Right hindlimb (tissue), 1 donor: ENCODE measurements around the gene CROT.
"Not testable (repeated sequence)": the region's sequence is repeated elsewhere in the genome, so short reads cannot be mapped to it uniquely, and the experiment has no call there.

Experiments
- DNase-seq: peaks from one replicate; pipeline ENCODE4 v3.0.0-alpha.2; 2018

Gene CROT

DNA sequence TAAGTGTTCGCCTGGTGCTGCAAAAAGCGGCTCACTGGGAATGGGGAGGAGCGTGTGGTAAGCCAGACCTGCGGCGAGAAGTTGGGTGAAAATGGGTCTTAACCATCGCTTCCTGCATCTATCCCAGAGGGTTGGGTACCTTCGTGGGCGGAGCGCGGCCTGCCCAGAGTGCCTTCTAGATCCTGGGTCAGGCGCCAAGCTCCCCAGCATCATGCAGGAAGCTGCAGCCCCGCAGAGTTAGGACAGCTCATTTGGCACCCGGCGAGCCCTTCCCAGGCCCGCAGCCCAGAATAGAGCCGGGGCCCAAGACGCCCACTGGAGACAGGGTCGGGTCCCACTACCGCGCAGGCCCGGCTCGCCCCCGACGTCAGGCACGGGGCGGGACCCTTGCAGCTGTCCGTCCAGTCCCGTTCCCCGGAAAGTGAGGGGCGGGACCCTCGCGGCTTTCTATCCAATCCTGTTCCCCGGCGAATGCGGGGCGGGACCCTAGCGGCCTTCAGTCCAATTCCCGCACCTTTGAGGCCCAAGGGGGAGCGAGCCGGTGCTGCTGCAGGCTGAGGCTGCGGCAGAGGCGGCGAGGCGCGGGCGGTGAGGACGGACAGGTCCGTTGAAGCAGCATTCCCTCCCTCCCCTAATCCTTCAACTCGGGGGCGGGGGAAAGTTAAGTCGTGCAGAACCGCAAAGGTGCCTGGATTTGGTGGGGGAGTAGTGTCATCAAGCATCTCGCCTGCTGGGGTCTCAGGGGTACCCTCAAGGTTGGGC, at the start of gene CROT:
CROT (plus strand) TSS at position 499 of the 762 bp plus-strand sequence. CDS start 3,405 bp downstream, outside the sequence.
- peak; percentile 97 for DNase-seq

- no peak for DNase-seq
Observed at GRCh38 chr7:87300756-87301155, 44.7 kb upstream of the CROT start.

GRCh38 chr7:87310790-87311419, 34.6 kb upstream of the CROT start:
- DNase-seq: no peak

DNA sequence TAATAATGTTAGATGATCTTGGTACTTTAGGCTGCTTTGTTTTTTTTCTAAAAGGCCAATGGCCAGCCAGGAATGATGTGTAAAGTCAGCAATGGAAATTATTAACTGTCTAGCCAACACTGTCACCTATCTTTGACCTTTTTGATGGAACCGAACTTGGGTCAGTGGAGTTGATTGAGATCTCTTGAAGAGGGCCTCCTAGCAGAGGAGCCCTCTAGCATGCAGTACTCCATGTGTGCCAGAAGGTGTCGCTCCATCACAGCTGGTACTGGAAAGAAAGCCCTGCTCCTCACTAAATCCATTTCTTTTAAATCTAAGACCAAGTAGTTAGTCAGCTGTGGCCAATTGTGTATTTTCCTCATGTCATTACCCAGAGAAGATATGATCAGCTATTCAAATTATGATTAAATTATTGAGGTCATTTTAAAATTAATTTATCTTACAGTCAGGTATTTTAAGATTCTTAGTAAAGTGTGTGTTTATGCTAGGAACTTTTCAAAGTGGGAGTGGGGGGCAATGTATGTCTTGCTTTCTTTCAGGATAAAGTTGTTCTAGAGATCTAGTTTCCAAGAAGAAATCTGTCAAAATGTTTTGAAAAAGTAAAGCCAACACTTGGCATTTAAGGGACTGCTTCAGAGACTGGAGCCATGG, 33.1 kb upstream of the CROT start:
- peak; percentile 69 for DNase-seq

GRCh38 chr7:87316097-87316700, 29.3 kb upstream of the CROT start:
- no peak for DNase-seq

GRCh38 chr7:87316846-87317552, 28.5 kb upstream of the CROT start:
- no peak for DNase-seq

DNA sequence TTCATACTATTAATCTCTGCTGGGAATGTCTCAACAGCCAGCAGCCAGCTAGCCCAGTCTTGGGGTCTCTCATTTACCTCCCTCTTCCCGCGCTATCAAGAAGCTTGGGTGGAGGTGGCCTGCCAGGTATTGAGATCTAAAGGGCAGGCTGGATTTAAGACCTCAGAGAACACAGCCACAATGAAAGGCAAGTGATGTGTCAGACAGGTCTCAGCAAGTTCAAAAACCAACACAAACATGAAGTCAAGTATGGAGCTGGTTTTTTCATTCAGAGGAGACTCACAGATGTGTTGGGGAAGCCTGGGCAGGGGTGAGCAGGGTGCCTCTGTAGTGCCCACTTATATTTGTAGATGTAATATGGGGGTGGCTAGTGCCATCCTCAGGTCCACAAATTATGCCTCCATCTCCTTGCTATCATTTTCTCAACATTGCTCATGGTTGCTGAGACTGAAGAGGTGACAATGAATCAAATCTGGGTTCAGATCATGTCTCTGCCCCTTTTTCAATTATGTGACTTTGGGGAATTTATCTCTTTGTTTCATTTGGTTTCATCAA, 27.7 kb upstream of the CROT start:
- DNase-seq: no peak

DNA sequence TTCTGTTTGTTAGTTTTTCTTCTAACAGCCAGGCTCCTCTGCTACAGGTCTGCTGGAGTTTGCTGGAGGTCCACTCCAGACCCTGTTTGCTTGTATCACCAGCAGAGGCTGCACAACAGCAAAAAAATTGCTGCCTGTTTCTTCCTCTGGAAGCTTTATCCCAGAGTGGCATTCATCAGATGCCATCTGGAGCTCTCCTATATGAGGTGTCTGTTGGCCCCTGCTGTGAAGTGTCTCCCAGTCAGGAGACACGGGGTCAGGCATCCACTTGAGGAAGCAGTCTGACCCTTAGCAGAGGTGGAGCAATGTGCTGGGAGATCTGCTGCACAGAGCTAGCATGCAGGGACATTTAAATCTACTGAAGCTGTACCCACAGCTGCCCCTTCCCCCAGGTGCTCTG, 26.7 kb upstream of the CROT start:
- DNase-seq: no peak

GRCh38 chr7:87319154-87319581, 26.3 kb upstream of the CROT start:
- DNase-seq: not testable (repeated sequence)

- DNase-seq: no peak
Observed at GRCh38 chr7:87322912-87323311, 22.6 kb upstream of the CROT start.

- DNase-seq: no peak
Observed at GRCh38 chr7:87325576-87326370, 19.7 kb upstream of the CROT start.

DNA sequence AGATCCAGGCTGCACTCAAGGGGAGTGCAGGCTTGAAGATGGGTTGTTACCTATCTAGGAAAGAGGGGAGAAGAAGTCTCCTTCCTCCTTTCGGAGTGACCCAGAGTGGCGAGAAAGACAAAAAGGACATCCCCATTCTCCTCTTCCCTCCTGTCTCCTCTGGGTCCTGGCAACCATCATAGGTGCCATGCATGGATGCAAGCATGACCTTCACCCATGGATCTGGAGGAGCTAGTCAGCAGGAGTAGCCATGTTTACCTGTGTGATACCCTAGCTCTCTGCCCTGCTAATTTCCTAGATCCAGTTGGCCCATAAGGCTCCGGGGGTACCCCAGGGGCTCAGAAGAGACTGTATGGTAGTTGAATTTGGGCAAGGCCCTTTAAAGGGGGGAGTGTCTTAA, 17.2 kb upstream of the CROT start:
- no peak for DNase-seq

DNA sequence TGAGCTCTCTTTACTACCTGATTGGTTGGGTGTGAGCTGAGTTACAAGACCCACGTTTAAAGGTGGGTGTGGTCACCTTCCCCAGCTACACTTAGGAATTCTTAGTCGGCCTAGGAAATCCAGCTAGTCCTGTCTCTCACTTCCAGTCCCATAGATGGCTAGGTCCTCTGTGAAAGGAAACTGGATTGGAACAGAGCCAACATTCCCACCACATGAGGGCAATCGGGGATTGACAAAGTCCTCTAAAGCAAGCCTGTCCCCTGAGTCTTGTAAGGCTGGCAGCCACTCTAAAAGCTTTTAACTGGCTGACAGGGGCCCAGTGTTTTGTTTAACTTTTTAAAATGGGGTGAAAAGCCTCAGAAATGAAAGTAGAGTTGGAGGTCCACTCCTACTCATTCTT, 15.1 kb upstream of the CROT start:
- no peak for DNase-seq

DNA sequence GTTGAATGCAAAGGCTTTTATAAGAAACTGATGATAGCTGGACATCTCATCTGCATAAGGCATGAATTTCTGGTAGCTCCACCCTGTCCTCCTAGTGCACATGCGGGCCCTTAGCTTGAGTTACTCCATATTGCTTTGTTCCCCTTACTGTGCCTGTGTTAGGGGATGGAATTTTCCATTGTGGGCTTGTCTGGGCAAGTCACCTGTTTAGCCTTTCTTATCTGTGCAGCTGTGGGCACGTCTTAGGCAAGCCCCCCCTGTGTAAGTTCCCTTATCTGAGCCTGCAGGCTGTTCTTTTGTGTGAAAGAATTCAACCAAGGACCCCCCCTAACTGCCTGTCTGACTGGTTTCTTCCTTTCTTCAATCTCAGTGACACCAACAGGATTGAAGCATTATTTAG, 14.5 kb upstream of the CROT start:
- DNase-seq: no peak

DNA sequence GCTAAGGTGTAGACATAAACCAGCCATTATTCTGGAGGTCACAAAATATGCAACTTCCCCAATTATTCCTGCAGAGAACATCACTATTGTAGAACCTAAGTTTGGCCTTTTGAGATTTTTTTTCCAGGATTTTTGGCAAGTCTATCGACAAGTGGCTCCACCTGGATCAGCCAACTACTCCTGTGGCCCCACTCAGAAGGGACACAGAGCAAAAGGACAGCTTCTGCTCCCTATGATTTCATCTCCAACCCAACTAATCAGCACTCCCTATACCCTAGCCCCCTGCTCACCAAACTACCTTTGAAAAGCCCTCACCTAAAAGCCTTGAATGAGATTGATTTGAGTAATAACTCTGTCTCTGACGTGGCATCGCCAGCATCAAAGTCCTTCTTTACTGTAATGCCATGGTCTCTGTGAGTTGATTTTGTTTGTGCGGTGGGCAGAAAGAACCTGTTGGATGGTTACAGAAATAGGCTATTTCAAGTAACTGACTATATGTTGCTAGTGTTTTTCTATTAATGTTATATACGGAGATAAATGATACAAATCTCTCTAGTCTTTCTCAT, 13.7 kb upstream of the CROT start:
- no peak for DNase-seq

DNA sequence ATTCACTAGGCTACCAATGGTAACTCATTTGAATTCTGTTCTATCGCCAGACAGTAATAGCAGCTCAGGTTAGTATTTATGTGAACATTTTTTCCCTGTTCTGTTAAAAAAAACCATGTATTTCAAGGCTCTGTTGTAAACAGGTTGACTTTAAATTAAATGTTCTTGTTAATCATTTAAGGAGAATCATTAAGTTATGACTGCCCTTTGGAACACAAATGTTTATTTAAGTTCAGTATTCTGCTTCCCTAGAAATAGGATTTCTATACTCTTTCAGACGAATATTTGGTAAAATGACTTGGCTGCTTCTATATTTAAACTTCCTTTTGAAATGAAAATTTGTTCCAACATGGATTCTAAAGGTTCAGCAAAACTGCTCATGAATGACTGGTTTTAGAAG, 13.1 kb upstream of the CROT start:
- DNase-seq: no peak

GRCh38 chr7:87336136-87336535, 9.3 kb upstream of the CROT start:
- DNase-seq: no peak

GRCh38 chr7:87337331-87337730, 8.1 kb upstream of the CROT start:
- no peak for DNase-seq

DNA sequence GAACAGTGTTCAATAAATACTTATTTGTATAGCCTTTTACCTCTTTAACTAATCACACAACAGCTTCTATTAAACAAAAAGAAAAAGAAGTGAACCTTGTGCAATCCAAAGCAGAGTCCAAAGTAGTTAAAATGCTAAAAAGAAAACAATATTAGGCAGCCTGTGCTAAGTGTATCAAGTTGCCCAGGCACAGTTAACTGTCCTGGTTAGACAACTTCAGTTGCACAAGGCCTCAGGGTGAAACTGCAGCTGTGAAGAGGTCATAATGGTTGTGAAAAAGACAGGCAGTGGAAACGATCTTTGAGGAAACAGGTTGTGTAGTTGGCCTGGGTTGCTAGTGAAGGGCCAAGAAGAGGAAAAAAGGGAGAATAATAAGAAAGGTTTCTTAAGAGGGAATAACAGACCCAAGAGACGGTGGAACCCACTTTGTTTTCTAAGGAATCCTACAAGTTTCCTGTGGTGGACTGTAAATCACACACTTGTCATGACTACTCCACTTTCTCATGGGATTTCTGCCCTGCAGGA, 6.0 kb upstream of the CROT start:
- no peak for DNase-seq

DNA sequence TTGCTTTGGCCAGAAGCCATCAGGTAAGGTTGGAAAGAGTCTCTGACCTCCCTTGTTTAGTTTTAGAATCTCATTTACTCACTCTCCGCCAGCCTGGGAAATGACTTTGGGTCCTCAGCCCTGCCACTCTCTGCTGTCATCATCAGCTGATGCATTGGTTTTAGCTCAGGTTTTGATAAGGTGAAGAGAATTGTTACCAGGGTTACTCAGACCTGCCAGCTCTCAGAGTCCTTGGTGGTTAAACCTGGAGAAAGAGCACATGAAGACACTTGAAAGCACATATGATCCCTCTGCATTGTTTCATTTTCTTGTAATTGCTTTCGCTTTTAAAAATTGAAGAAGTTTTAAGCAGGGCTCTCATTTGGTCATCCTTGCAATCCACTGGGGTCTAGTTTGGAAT, 4.0 kb upstream of the CROT start:
- DNase-seq: no peak

GRCh38 chr7:87342231-87342630, 3.2 kb upstream of the CROT start:
- DNase-seq: no peak
